ENCODE data around the gene SPP1.

DNA sequence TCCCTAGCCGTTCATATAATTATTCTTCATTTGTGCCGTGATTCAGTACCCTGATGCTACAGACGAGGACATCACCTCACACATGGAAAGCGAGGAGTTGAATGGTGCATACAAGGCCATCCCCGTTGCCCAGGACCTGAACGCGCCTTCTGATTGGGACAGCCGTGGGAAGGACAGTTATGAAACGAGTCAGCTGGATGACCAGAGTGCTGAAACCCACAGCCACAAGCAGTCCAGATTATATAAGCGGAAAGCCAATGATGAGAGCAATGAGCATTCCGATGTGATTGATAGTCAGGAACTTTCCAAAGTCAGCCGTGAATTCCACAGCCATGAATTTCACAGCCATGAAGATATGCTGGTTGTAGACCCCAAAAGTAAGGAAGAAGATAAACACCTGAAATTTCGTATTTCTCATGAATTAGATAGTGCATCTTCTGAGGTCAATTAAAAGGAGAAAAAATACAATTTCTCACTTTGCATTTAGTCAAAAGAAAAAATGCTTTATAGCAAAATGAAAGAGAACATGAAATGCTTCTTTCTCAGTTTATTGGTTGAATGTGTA lies 7.0 kb downstream of the SPP1 start:
- TF ChIP-seq, protein P1, sequence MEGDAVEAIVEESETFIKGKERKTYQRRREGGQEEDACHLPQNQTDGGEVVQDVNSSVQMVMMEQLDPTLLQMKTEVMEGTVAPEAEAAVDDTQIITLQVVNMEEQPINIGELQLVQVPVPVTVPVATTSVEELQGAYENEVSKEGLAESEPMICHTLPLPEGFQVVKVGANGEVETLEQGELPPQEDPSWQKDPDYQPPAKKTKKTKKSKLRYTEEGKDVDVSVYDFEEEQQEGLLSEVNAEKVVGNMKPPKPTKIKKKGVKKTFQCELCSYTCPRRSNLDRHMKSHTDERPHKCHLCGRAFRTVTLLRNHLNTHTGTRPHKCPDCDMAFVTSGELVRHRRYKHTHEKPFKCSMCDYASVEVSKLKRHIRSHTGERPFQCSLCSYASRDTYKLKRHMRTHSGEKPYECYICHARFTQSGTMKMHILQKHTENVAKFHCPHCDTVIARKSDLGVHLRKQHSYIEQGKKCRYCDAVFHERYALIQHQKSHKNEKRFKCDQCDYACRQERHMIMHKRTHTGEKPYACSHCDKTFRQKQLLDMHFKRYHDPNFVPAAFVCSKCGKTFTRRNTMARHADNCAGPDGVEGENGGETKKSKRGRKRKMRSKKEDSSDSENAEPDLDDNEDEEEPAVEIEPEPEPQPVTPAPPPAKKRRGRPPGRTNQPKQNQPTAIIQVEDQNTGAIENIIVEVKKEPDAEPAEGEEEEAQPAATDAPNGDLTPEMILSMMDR (IDR thresholded peaks at IDR 0.05 in 2 of 3, conservative IDR thresholded peaks at IDR 0.05 in 1 of 3; ENCODE audit: borderline replicate concordance in 1 of 3, insufficient read depth in 1 of 3, low read depth in 2 of 3, low read length in 2 of 3): no peak
- no peak for TF ChIP-seq SRF (IDR thresholded peaks at IDR 0.05; ENCODE audit: low read depth)
- TF ChIP-seq, protein P2, sequence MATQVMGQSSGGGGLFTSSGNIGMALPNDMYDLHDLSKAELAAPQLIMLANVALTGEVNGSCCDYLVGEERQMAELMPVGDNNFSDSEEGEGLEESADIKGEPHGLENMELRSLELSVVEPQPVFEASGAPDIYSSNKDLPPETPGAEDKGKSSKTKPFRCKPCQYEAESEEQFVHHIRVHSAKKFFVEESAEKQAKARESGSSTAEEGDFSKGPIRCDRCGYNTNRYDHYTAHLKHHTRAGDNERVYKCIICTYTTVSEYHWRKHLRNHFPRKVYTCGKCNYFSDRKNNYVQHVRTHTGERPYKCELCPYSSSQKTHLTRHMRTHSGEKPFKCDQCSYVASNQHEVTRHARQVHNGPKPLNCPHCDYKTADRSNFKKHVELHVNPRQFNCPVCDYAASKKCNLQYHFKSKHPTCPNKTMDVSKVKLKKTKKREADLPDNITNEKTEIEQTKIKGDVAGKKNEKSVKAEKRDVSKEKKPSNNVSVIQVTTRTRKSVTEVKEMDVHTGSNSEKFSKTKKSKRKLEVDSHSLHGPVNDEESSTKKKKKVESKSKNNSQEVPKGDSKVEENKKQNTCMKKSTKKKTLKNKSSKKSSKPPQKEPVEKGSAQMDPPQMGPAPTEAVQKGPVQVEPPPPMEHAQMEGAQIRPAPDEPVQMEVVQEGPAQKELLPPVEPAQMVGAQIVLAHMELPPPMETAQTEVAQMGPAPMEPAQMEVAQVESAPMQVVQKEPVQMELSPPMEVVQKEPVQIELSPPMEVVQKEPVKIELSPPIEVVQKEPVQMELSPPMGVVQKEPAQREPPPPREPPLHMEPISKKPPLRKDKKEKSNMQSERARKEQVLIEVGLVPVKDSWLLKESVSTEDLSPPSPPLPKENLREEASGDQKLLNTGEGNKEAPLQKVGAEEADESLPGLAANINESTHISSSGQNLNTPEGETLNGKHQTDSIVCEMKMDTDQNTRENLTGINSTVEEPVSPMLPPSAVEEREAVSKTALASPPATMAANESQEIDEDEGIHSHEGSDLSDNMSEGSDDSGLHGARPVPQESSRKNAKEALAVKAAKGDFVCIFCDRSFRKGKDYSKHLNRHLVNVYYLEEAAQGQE (IDR thresholded peaks at IDR 0.05; ENCODE audit: low read depth): no peak
- no peak for TF ChIP-seq POLR2A (IDR thresholded peaks at IDR 0.05; ENCODE audit: borderline replicate concordance, extremely low read depth, insufficient read depth, insufficient read length)
- TF ChIP-seq, protein P3, sequence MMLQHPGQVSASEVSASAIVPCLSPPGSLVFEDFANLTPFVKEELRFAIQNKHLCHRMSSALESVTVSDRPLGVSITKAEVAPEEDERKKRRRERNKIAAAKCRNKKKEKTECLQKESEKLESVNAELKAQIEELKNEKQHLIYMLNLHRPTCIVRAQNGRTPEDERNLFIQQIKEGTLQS (IDR thresholded peaks at IDR 0.05): no peak
